Transverse colon (tissue), 4 donors: ENCODE results near the gene CALHM2.

Source experiments
- CTCF ChIP-seq, 5 experiments: fragments of 200-600 bp in 3 of 5; fragments of 450-650 bp in 2 of 5; sonication (generic) in 3 of 5; IDR thresholded peaks; 1 replicate in 2 of 5; 2 replicates in 3 of 5; pipeline ENCODE4 v1.5.1; 2016 to 2017; ENCODE audit warnings: antibody characterized with exemption in 5 of 5, inconsistent platforms in 3 of 5, mild to moderate bottlenecking in 2 of 5, moderate library complexity in 1 of 5
- EP300 ChIP-seq: sonication (generic); formaldehyde crosslinking; IDR thresholded peaks from one replicate; pipeline ENCODE4 v1.6.1; 2017; ENCODE audit warnings: antibody characterized with exemption, low read depth
- POLR2AphosphoS5 ChIP-seq, 3 donors: sonication (generic); formaldehyde crosslinking; IDR thresholded peaks; one replicate each; pipeline ENCODE4 v1.6.1; 2016; ENCODE audit warnings: antibody characterized with exemption in 3 of 3

GRCh38 chr10:103433858-103434257, 18.3 kb downstream of the CALHM2 start:
- TF ChIP-seq CTCF (IDR thresholded peaks at IDR 0.05) (no peak), POLR2AphosphoS5 (IDR thresholded peaks at IDR 0.05) (no peak), EP300 (no peak)
